ENCODE measurements around the gene F3.
A peak's percentile ranks its signal among the peaks of the same experiment; 100 is the strongest.

F3 gene

DNA sequence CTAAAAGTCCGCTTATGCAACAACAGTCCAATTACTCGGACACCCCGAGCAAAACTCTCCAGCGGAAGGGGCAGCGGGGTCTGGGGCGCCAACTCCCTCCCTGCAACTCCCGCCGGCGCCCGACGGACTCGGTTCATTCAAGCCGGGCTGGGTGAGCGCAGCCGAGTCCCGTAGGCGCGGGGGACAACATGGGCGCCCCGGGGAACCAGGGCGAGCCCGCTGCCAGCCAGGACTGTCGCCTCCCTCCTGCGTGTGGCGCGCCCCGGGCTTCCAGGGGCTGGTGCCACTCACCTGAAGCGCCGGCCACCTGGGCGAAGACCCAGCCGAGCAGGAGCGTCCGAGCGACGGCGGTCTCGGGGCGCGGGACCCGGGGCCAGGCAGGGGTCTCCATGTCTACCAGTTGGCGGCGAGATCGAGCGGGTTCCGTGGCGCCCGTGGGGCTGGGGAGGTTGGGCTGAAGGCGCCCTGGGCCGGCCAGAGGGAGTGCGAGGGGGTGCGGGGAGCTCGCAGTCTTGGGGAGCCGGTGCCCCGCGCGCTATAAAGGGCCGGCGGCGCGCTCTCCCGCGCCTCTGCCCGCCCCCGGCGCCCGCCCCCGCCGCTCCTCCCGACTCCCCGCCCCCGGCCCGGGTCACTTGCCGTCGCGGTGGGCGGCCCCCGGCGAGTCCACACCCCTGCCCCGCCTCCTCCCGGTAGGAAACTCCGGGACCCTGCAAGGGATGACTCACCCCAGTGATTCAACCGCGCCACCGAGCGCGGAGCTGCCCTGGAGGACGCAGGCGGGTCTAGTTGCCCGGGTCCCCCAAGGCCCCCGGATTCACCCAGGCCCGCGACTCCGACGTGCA is at the start of gene F3:
Gene F3 (minus strand): TSS at position 514 of the 842 bp plus-strand sequence. CDS start 123 bp downstream, at position 391.
- peak within 1 kb of the TSS; percentile 77 for H3K4me3 ChIP-seq (ENCODE audit: low read length)
- peak; percentile 97 for DNase-seq (ENCODE audit: low read depth)
- TF ChIP-seq CTCF (IDR thresholded peaks at IDR 0.05; ENCODE audit: insufficient read depth, low read depth, low read length, missing control alignments), result peak; percentile 6

- no peak for DNase-seq (ENCODE audit: low read depth)
- no peak for TF ChIP-seq CTCF (IDR thresholded peaks at IDR 0.05; ENCODE audit: insufficient read depth, low read depth, low read length, missing control alignments)
- H3K4me3 ChIP-seq (ENCODE audit: low read length), result no peak overlapping the region
Measured at GRCh38 chr1:94590203-94591137, 48.9 kb upstream of the F3 start.

GRCh38 chr1:94589728-94590127 is 48.2 kb upstream of the F3 start:
- no peak for TF ChIP-seq CTCF (IDR thresholded peaks at IDR 0.05; ENCODE audit: insufficient read depth, low read depth, low read length, missing control alignments)
- no peak overlapping the region for H3K4me3 ChIP-seq (ENCODE audit: low read length)
- no peak for DNase-seq (ENCODE audit: low read depth)

- H3K4me3 ChIP-seq (ENCODE audit: low read length), result no peak overlapping the region
- no peak for TF ChIP-seq CTCF (IDR thresholded peaks at IDR 0.05; ENCODE audit: insufficient read depth, low read depth, low read length, missing control alignments)
- DNase-seq (ENCODE audit: low read depth), result no peak
Measured at GRCh38 chr1:94582565-94582964, 41.0 kb upstream of the F3 start.

DNA sequence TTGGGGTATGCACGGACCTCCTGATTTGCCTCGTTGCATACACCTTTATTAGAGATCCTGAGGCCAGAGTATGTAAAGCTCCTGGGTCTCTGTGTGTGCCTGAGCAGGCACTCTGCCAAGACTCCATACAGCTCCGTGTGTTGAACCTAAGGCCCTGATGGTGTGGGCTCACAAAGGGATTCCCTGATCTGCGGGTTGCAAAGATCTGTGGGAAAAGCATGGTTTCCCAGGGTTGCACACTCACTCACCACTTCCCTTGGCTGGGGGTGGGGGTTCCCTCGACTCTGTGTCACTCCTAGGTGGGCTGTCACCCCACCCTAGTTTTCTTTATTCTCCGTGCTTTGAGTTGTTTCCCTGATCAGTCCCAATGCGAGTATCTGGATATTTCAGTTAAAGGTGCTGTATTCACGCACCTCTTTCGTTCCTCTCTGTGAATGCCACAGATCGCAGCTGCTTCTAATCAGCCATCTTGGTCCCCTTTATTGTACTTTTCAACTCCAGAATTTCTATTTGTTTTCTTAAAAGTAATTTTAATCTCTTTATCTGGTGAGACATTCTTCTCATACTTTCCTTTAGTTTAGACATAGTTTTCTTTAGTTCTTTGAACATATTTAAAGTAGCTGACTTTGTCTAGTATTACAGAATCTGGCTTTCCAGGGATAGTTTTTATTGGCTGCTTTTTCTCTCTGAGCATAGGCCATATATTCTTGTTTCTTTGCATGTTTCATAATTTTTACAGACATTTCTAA is 39.0 kb upstream of the F3 start:
- no peak overlapping the region for H3K4me3 ChIP-seq (ENCODE audit: low read length)
- TF ChIP-seq CTCF (IDR thresholded peaks at IDR 0.05; ENCODE audit: insufficient read depth, low read depth, low read length, missing control alignments), result no peak
- peak; percentile 26 for DNase-seq (ENCODE audit: low read depth)

GRCh38 chr1:94579876-94580294 is 38.3 kb upstream of the F3 start:
- TF ChIP-seq CTCF (IDR thresholded peaks at IDR 0.05; ENCODE audit: insufficient read depth, low read depth, low read length, missing control alignments), result peak; percentile 8
- H3K4me3 ChIP-seq (ENCODE audit: low read length), result no peak overlapping the region
- peak; percentile 98 for DNase-seq (ENCODE audit: low read depth)

Measured in epithelial cell of esophagus (primary cell).